ENCODE results near the gene TRPC4.
"Not testable (repeated sequence)": the region's sequence is repeated elsewhere in the genome, so short reads cannot be mapped to it uniquely, and the experiment has no call there.

Gene TRPC4

DNA sequence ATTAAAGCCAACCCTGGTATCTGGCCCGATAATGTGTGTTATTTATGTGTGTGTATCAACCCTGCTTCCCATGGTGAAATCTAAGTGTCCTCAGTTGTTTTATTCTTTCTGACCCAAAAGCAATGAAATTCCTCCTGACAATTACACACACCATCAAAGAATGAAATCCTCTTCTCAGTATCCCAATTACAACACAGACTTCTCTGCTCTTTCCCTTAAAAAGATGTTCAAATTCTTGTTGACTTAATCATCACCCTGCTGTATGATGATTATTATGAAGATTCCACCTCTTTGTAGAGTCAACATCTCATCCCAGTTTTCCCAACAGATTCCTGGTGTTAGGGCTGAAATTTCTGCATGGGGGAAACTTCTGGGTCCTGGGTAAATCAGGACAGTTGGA lies 8.9 kb upstream of the TRPC4 start:
- Mint-ChIP-seq H3K4me3 (no peak overlapping the region), H3K4me1 (ENCODE audit: low read depth) (no peaks in the 10 kb centered on the region), H3K27me3 (no peaks in the 10 kb centered on the region), H3K36me3 (ENCODE audit: low read depth) (no peaks in the 10 kb centered on the region), H3K9me3 (no peaks in the 10 kb centered on the region), H3K27ac (no peak overlapping the region)
- intact Hi-C loops (cut with micrococcal nuclease) = no loop called here

DNA sequence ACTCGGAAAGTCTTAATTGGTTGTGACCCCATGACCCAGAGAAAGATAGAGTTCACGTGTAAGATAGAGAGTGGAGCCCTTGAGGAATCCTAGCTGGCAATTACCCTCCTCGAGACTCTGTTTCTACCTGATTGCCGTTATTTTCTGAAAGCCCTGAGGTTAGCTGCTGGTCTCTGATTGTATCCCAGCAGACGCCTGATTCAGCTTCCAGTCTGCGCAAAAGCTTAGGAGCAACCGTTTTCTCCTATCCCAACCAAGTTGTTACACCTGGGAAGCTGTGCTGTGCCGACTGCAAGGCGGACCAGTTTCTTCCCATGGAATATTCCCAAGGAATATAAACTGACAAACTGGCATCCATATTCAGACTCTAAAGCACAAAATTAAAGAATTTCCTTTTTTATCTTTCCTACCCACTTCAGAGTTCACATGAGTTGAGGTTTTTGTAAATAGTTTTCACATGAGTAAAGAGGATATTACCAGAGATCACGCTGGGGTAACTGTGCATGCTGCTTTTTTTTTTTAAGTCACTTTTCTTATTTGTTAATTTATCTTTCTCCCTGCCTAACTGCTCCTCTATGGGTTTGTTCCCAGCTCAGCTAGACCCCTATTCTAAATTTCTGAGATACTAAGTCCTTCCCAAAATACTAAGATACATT lies 1.5 kb upstream of the TRPC4 start:
- Mint-ChIP-seq H3K36me3 (ENCODE audit: low read depth) (no peaks in the 10 kb centered on the region), H3K27ac (no peak overlapping the region), H3K27me3 (peaks cover 31% of the 10 kb centered on the region), H3K4me3 (no peak overlapping the region), H3K9me3 (no peaks in the 10 kb centered on the region), H3K4me1 (ENCODE audit: low read depth) (no peaks in the 10 kb centered on the region)
- intact Hi-C loops (cut with micrococcal nuclease) = no loop called here

DNA sequence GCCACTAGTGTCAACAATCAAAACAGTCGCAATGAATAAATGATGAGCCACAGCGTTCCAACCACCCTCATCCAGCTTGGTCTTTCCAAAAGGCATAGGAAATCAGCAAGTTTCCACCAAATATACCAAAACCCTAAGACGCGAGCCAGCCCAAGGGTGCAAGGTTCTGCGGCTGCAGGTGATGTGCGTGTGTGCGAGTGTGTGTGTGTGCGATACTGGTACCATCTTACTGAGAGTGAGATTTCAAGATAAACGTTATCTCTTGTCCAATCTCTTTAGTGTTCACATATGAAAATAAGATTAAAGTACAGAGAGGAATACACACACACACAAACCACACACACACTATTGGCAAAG lies 895 bp upstream of the TRPC4 start:
- H3K4me1 Mint-ChIP-seq (ENCODE audit: low read depth) = no peaks in the 10 kb centered on the region
- H3K27ac Mint-ChIP-seq = no peak overlapping the region
- no peak overlapping the region for H3K4me3 Mint-ChIP-seq
- H3K9me3 Mint-ChIP-seq = no peaks in the 10 kb centered on the region
- H3K36me3 Mint-ChIP-seq (ENCODE audit: low read depth) = no peaks in the 10 kb centered on the region
- H3K27me3 Mint-ChIP-seq = peaks cover 31% of the 10 kb centered on the region
- intact Hi-C loops (cut with micrococcal nuclease) = no loop called here

DNA sequence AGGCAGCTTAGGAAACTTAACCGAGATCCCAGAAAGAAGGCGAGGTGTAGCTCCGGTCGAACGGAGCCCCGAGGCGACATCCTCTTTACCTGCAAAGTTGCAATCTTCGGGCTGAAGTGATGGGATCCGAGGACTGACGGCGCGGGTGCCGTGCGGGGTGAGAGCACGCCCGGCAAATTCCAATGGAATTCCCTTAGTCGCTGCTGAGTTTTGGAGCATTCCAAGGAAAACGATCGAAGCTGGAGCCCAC lies 141 bp downstream of the TRPC4 start:
- H3K4me1 Mint-ChIP-seq (ENCODE audit: low read depth) = no peaks in the 10 kb centered on the region
- H3K9me3 Mint-ChIP-seq = no peaks in the 10 kb centered on the region
- H3K27ac Mint-ChIP-seq = no peak overlapping the region
- intact Hi-C loops (cut with micrococcal nuclease) = no loop called here
- H3K36me3 Mint-ChIP-seq (ENCODE audit: low read depth) = no peaks in the 10 kb centered on the region
- H3K4me3 Mint-ChIP-seq = no peak overlapping the region
- peaks cover 31% of the 10 kb centered on the region for H3K27me3 Mint-ChIP-seq

DNA sequence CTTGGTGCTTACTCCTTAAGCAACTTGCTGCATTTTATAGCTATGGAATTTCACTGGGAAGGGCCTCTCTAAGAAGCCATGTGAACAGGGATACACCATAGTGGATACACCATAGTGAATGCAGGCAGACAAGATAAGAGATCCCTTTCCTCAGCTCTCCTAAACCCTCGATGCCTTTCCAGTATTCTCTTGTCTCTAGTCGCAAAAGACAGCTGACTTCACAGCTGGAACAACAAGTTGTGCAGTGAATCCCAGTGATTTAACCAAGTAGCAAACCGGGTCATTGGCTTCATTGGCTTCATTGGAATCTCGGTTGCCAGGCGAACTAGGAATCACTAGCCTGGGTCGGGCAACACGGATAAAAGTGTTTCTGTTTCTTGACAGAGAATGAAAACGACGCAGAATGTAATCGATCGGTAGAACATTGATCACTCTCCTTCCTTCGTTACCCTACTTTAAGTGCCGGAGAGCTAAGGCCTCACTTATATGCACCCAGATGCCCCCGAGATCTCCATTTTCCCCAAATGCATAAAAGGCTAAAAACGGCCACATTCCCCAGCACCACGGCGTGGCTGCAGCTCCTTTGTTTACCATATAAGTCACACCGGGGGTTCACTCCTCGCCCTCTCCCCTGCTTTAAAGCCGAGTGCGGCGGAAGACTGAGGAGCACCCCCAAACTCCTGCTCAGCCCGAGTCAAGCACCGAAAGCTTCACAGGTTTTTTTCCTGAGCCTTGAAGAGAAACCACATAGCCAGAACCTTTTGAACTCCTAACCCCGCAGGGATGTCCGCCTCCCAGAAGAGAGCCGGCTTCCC lies 674 bp downstream of the TRPC4 start:
- intact Hi-C loops (cut with micrococcal nuclease) = no loop called here
- no peak overlapping the region for H3K4me3 Mint-ChIP-seq
- H3K36me3 Mint-ChIP-seq (ENCODE audit: low read depth) = no peaks in the 10 kb centered on the region
- no peaks in the 10 kb centered on the region for H3K9me3 Mint-ChIP-seq
- no peak overlapping the region for H3K27ac Mint-ChIP-seq
- no peaks in the 10 kb centered on the region for H3K4me1 Mint-ChIP-seq (ENCODE audit: low read depth)
- peaks cover 31% of the 10 kb centered on the region for H3K27me3 Mint-ChIP-seq

DNA sequence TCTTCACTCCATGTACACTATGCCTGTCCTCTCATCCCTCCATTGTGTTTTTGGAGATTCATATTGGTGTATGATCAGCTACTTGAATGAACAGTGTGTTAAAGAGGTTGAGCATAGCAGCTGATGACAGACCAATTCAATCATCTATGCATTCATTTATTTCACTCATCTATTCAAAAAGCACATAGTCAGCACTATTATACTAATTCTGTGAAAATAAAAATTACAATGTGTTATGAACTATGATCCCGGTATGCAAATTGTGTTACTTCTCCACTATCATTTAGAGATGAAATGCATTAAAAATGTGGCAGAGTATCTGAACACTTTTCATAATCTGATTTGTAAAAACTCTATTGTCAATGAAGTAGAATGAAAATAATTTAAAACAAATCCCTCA lies 5.9 kb downstream of the TRPC4 start:
- no peaks in the 10 kb centered on the region for H3K9me3 Mint-ChIP-seq
- H3K4me1 Mint-ChIP-seq (ENCODE audit: low read depth) = no peaks in the 10 kb centered on the region
- H3K27me3 Mint-ChIP-seq = peaks cover 5% of the 10 kb centered on the region
- no peak overlapping the region for H3K27ac Mint-ChIP-seq
- intact Hi-C loops (cut with micrococcal nuclease) = no loop called here
- H3K36me3 Mint-ChIP-seq (ENCODE audit: low read depth) = no peaks in the 10 kb centered on the region
- no peak overlapping the region for H3K4me3 Mint-ChIP-seq

DNA sequence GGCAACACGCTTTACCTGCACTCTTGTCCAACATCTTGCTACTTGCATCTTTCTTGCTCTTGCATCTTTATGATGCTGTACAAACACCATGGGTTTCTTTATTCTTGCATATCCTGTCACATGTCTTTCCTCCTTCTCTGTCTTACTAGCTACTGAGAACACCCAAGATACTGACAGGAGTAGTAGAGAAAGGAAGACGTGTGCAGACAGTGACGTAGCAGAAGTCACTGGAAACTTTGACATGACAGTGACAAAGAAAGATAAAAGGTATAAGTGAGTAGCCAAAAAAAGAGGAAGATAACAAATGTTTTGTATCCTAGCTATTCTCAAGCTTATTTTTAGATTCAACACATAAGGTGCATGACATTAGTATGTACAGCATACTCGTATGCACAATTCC lies 34.2 kb downstream of the TRPC4 start:
- intact Hi-C loops (cut with micrococcal nuclease) = no loop called here
- Mint-ChIP-seq H3K4me3 (no peak overlapping the region), H3K4me1 (ENCODE audit: low read depth) (no peaks in the 10 kb centered on the region), H3K36me3 (ENCODE audit: low read depth) (no peaks in the 10 kb centered on the region), H3K27me3 (no peaks in the 10 kb centered on the region), H3K9me3 (peaks cover 27% of the 10 kb centered on the region), H3K27ac (no peak overlapping the region)

DNA sequence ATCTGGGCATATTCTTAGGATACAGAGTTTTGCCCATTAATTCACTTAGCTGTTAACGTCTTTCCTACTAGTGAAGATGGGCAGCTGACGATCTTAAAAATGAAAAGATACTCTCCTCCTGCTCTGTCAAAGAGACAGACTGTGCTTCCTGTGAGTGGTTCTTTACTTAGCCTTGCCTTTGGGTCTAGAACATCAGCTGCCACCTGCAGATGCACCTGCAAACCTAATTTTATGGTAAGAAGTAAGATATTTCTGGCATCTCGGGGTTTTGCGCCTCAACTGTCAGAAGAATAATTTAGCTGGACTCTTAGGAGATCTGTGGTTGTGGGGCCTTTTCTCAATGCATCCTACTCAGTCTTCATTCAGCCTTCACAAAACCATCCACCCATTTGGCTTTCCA lies 36.2 kb downstream of the TRPC4 start:
- Mint-ChIP-seq H3K27ac (no peak overlapping the region), H3K36me3 (ENCODE audit: low read depth) (no peaks in the 10 kb centered on the region), H3K4me3 (no peak overlapping the region), H3K4me1 (ENCODE audit: low read depth) (no peaks in the 10 kb centered on the region), H3K27me3 (no peaks in the 10 kb centered on the region), H3K9me3 (peaks cover 33% of the 10 kb centered on the region)
- intact Hi-C loops (cut with micrococcal nuclease) = no loop called here

DNA sequence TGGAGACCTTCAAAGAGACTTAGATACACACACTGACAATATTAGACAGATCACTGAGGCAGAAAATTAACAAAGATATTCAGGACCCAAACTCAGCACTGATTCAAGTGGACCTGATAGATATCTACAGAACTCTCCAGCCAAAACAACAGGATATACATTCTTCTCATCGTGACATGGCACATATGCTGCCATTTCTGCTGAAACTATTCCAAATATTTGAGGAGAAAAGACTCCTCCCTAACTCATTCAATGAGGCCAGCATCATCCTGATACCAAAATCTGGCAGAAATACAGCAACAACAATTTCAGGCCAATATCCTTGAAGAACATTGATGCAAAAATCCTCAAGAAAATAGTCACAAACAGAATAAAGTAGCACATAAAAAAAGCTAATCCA lies 53.3 kb downstream of the TRPC4 start:
- no peaks in the 10 kb centered on the region for H3K27me3 Mint-ChIP-seq
- intact Hi-C loops (cut with micrococcal nuclease) = no loop called here
- no peaks in the 10 kb centered on the region for H3K4me1 Mint-ChIP-seq (ENCODE audit: low read depth)
- no peak overlapping the region for H3K4me3 Mint-ChIP-seq
- H3K36me3 Mint-ChIP-seq (ENCODE audit: low read depth) = no peaks in the 10 kb centered on the region
- no peak overlapping the region for H3K27ac Mint-ChIP-seq
- H3K9me3 Mint-ChIP-seq = peaks cover 56% of the 10 kb centered on the region

DNA sequence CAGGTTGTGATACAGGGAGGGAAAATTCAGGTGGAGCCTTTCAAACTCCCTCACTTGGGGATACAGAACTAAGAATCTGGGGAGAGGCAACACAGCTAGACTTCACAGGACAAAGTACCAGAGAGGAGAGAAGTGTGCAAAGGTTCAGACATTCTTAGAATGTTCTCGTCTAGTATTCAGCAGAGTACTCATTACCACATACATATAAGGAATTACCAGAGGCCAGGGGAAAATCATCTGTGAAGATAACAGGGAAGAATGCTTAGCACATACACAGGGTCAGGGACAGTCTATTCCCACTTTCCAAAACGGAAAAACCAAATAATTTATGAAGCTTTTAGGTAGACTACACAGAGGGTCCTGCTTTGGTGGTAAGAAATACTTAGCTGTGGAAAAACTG lies 58.1 kb downstream of the TRPC4 start:
- intact Hi-C loops (cut with micrococcal nuclease) = no loop called here
- Mint-ChIP-seq H3K4me1 (ENCODE audit: low read depth) (no peaks in the 10 kb centered on the region), H3K9me3 (peaks cover 33% of the 10 kb centered on the region), H3K4me3 (no peak overlapping the region), H3K27me3 (no peaks in the 10 kb centered on the region), H3K36me3 (ENCODE audit: low read depth) (no peaks in the 10 kb centered on the region), H3K27ac (no peak overlapping the region)

DNA sequence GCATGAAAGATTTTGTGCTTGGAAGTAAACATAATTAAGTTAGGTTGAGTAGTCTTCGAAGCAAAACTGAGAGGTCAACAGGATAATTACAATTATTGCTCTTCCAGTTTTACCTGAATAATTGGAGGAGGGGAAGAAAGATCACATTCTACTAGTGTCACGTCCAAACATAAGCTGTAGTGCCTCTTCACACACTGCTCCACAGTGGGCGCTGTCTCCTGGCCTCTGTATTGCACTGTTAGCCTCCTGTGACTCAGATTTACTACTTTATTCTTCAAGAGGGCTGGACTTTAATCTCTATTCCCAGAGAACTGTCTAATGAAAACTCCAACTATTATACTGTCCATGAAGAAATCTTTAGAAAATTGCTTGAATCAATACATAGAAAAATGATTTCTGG lies 62.9 kb downstream of the TRPC4 start:
- Mint-ChIP-seq H3K27me3 (no peaks in the 10 kb centered on the region), H3K9me3 (peaks cover 9% of the 10 kb centered on the region), H3K4me1 (ENCODE audit: low read depth) (no peaks in the 10 kb centered on the region), H3K4me3 (no peak overlapping the region), H3K27ac (no peak overlapping the region), H3K36me3 (ENCODE audit: low read depth) (no peaks in the 10 kb centered on the region)
- intact Hi-C loops (cut with micrococcal nuclease) = no loop called here

DNA sequence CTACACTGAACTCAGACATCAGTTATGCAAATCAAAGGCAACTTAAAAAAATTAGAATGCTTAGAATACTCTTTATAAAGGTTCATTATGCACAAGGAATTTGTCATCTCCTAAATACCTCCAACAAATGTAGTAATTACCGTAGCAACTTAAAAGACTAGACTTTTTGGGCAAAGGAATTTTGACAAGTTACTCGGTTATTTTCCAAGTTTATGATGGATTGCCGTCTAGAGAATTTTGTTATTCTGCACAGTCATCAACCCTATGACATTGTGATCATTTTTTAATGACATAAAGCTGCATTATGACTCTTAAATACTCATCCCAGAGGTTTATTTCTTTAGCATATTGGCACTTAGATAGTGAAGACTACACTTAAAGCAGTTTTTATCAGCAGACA lies 71.9 kb downstream of the TRPC4 start:
- Mint-ChIP-seq H3K4me3 (no peak overlapping the region), H3K36me3 (ENCODE audit: low read depth) (no peaks in the 10 kb centered on the region), H3K27me3 (no peaks in the 10 kb centered on the region), H3K4me1 (ENCODE audit: low read depth) (no peaks in the 10 kb centered on the region), H3K27ac (no peak overlapping the region), H3K9me3 (no peaks in the 10 kb centered on the region)
- intact Hi-C loops (cut with micrococcal nuclease) = no loop called here

DNA sequence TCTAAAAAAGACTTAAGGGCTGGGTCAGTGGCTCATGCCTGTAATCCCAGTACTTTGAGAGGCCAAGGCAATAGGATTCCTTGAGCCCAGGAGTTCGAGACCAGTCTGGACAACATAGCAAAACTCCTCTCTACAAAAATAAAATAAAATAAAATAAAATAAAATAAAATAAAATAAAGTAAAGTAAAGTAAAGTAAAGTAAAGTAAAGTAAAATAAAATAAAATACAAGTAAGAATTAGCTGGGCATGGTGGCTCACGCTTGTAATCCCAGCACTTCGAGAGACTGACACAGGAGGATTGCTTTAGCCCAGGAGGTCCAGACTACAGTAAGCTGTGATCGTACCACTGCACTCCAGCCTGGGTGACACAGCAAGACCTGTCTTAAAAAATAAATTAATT lies 72.8 kb downstream of the TRPC4 start:
- H3K36me3 Mint-ChIP-seq (ENCODE audit: low read depth); H3K27ac Mint-ChIP-seq; H3K4me1 Mint-ChIP-seq (ENCODE audit: low read depth); intact Hi-C loops (cut with micrococcal nuclease); H3K27me3 Mint-ChIP-seq; H3K9me3 Mint-ChIP-seq; H3K4me3 Mint-ChIP-seq: not testable (repeated sequence)

DNA sequence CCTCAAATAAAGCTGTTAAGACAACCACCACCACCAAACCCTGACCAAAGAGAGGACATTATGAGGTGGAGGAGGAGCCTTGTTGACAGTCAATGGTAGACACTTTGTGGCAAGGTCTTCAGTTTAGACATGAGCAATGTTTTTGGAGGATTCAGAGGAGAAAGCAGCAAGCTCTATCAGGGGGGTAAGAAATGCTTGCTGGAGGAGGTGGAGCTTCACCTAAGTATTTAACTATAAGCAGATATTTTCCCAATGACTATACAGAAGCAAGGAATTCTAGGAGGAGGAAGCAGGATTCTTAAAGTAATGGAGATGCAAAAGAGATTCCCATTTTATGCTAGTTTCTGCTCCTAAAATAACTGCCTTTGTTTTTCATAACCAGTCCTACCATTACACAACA lies 74.2 kb downstream of the TRPC4 start:
- intact Hi-C loops (cut with micrococcal nuclease) = no loop called here
- H3K36me3 Mint-ChIP-seq (ENCODE audit: low read depth) = no peaks in the 10 kb centered on the region
- H3K4me3 Mint-ChIP-seq = no peak overlapping the region
- no peaks in the 10 kb centered on the region for H3K9me3 Mint-ChIP-seq
- H3K27me3 Mint-ChIP-seq = no peaks in the 10 kb centered on the region
- no peak overlapping the region for H3K27ac Mint-ChIP-seq
- no peaks in the 10 kb centered on the region for H3K4me1 Mint-ChIP-seq (ENCODE audit: low read depth)

DNA sequence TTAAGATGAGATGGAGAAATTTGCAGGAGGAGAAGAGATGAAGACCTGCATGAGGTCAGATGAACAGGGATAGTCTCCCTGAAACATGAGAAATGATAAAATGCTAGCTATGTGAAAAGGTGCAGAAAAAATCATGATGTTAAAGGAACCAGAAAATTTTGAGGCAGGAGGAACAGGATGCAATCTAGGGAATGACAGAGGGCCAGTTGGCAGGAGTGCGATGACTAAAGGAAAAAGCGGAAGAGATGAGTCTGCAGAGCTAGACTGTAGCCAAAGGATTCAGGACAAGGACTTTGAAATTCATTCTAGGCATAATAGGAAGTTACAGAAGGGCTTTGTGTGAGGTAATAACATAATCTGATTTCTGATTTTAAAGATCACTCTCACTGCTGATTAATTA lies 77.9 kb downstream of the TRPC4 start:
- intact Hi-C loops (cut with micrococcal nuclease) = no loop called here
- H3K4me3 Mint-ChIP-seq = no peak overlapping the region
- no peaks in the 10 kb centered on the region for H3K36me3 Mint-ChIP-seq (ENCODE audit: low read depth)
- no peaks in the 10 kb centered on the region for H3K9me3 Mint-ChIP-seq
- no peaks in the 10 kb centered on the region for H3K4me1 Mint-ChIP-seq (ENCODE audit: low read depth)
- H3K27ac Mint-ChIP-seq = no peak overlapping the region
- no peaks in the 10 kb centered on the region for H3K27me3 Mint-ChIP-seq
